Measurements from ENCODE around the gene MCTP2.

DNA sequence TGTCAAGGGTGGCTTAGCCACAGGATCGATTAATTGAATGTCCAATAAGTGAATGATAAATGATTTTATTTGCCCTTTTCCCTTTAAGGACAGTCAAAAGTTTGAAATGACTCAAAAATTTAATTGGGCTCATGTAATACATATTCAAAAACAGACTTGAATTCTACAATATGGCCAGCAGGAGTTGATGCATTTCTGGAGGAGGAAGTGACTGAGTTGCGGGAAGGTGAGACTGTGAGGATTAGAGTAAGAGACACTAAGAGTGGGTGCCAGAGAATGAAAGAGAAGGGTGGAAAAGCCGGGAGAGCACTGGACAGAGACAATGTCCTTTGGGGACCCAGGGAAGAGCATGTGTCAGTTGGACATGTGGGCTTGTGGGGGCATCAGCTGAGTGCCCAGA is 83.3 kb downstream of the MCTP2 start:
- no peak for TF ChIP-seq ZNF473 (tag by site-specific recombination; IDR thresholded peaks at IDR 0.05)
- TF ChIP-seq ZNF561 (tag by site-specific recombination; IDR thresholded peaks at IDR 0.05; ENCODE audit: borderline replicate concordance): no peak
- TF ChIP-seq ZNF10 (tag by site-specific recombination; IDR thresholded peaks at IDR 0.05): no peak
- TF ChIP-seq, protein P1, sequence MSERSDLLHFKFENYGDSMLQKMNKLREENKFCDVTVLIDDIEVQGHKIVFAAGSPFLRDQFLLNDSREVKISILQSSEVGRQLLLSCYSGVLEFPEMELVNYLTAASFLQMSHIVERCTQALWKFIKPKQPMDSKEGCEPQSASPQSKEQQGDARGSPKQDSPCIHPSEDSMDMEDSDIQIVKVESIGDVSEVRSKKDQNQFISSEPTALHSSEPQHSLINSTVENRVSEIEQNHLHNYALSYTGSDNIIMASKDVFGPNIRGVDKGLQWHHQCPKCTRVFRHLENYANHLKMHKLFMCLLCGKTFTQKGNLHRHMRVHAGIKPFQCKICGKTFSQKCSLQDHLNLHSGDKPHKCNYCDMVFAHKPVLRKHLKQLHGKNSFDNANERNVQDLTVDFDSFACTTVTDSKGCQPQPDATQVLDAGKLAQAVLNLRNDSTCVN (tag by site-specific recombination; optimal IDR thresholded peaks at IDR 0.05): no peak
- TF ChIP-seq, protein P2, sequence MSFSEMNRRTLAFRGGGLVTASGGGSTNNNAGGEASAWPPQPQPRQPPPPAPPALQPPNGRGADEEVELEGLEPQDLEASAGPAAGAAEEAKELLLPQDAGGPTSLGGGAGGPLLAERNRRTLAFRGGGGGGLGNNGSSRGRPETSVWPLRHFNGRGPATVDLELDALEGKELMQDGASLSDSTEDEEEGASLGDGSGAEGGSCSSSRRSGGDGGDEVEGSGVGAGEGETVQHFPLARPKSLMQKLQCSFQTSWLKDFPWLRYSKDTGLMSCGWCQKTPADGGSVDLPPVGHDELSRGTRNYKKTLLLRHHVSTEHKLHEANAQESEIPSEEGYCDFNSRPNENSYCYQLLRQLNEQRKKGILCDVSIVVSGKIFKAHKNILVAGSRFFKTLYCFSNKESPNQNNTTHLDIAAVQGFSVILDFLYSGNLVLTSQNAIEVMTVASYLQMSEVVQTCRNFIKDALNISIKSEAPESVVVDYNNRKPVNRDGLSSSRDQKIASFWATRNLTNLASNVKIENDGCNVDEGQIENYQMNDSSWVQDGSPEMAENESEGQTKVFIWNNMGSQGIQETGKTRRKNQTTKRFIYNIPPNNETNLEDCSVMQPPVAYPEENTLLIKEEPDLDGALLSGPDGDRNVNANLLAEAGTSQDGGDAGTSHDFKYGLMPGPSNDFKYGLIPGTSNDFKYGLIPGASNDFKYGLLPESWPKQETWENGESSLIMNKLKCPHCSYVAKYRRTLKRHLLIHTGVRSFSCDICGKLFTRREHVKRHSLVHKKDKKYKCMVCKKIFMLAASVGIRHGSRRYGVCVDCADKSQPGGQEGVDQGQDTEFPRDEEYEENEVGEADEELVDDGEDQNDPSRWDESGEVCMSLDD (tag by site-specific recombination; IDR thresholded peaks at IDR 0.05): no peak
- TF ChIP-seq, protein P3, sequence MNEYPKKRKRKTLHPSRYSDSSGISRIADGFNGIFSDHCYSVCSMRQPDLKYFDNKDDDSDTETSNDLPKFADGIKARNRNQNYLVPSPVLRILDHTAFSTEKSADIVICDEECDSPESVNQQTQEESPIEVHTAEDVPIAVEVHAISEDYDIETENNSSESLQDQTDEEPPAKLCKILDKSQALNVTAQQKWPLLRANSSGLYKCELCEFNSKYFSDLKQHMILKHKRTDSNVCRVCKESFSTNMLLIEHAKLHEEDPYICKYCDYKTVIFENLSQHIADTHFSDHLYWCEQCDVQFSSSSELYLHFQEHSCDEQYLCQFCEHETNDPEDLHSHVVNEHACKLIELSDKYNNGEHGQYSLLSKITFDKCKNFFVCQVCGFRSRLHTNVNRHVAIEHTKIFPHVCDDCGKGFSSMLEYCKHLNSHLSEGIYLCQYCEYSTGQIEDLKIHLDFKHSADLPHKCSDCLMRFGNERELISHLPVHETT (tag by site-specific recombination; IDR thresholded peaks at IDR 0.05): no peak
- TF ChIP-seq ZNF48 (tag by site-specific recombination; IDR thresholded peaks at IDR 0.05): no peak
